MM.1S (cell line): ENCODE results near the gene FOXL1.

ENCODE experiments used
- DNase-seq: peaks from one replicate; pipeline ENCODE4 v3.0.0-alpha.2; 2015
- H2AFZ ChIP-seq: fragments of 300-600 bp; sonication (generic); 2 replicates; pipeline ENCODE4 v1.6.0; 2016; ENCODE audit warnings: antibody characterized with exemption, low read length
- H3F3A ChIP-seq: fragments of 300-600 bp; sonication (generic); 2 replicates; pipeline ENCODE4 v1.6.1; 2016; ENCODE audit warnings: mild to moderate bottlenecking, antibody characterized with exemption, low read length, moderate library complexity, mixed read lengths; ENCODE audit not compliant: insufficient read depth
- H3K27ac ChIP-seq: fragments of 300-600 bp; sonication (generic); 2 replicates; pipeline ENCODE4 v1.5.1; 2016; ENCODE audit warnings: mild to moderate bottlenecking, low read length
- H3K27me3 ChIP-seq: fragments of 300-600 bp; sonication (generic); replicated peaks from 2 replicates; pipeline ENCODE4 v1.6.0; 2016; ENCODE audit warnings: low read length; ENCODE audit not compliant: insufficient read depth
- H3K36me3 ChIP-seq: fragments of 300-600 bp; sonication (generic); replicated peaks from 2 replicates; pipeline ENCODE4 v1.6.1; 2016; ENCODE audit warnings: mild to moderate bottlenecking, low read length, mixed read lengths; ENCODE audit not compliant: insufficient read depth
- H3K4me1 ChIP-seq: fragments of 300-600 bp; sonication (generic); 2 replicates; pipeline ENCODE4 v1.6.1; 2016; ENCODE audit warnings: low read length, mixed read lengths
- H3K4me2 ChIP-seq: fragments of 300-600 bp; sonication (generic); 2 replicates; pipeline ENCODE4 v1.6.0; 2016; ENCODE audit warnings: low read depth, low read length
- H3K4me3 ChIP-seq: fragments of 300-600 bp; sonication (generic); 2 replicates; pipeline ENCODE4 v1.5.1; 2016; ENCODE audit warnings: low read length, mixed read lengths
- H3K79me2 ChIP-seq: fragments of 300-600 bp; sonication (generic); 2 replicates; pipeline ENCODE4 v1.6.1; 2016; ENCODE audit warnings: mixed run types, low read length, mixed read lengths
- H3K9ac ChIP-seq: fragments of 300-600 bp; sonication (generic); 2 replicates; pipeline ENCODE4 v1.6.1; 2016; ENCODE audit warnings: low read length, mixed read lengths
- H3K9me2 ChIP-seq: fragments of 300-600 bp; sonication (generic); replicated peaks from 2 replicates; pipeline ENCODE4 v1.6.1; 2016; ENCODE audit warnings: mild to moderate bottlenecking, low read length, mixed read lengths; ENCODE audit not compliant: insufficient read depth
- H3K9me3 ChIP-seq: fragments of 300-600 bp; sonication (generic); replicated peaks from 2 replicates; pipeline ENCODE4 v1.6.1; 2016; ENCODE audit warnings: mild to moderate bottlenecking, low read length, mixed read lengths; ENCODE audit not compliant: insufficient read depth
- H4K20me1 ChIP-seq: fragments of 300-600 bp; sonication (generic); 2 replicates; pipeline ENCODE4 v1.6.1; 2016; ENCODE audit warnings: mild to moderate bottlenecking, low read length, moderate library complexity, mixed read lengths; ENCODE audit not compliant: insufficient read depth
- EZH2 ChIP-seq: fragments of 300-600 bp; sonication (generic); optimal IDR thresholded peaks from 2 replicates; pipeline ENCODE3; 2017; ENCODE audit warnings: low read depth, mild to moderate bottlenecking, antibody characterized with exemption, low read length, mixed read lengths
- EZH2phosphoT487 ChIP-seq: fragments of 300-600 bp; sonication (generic); IDR thresholded peaks from 2 replicates; pipeline ENCODE4 v1.6.1; 2018; ENCODE audit warnings: antibody characterized with exemption, low read length
- TF ChIP-seq, protein P1 (sequence below): fragments of 300-600 bp; sonication (generic); IDR thresholded peaks from 2 replicates; pipeline ENCODE4 v1.5.1; 2016; ENCODE audit warnings: antibody characterized with exemption, low read length, mixed read lengths

Gene FOXL1

GRCh38 chr16:86541560-86541959, 36.8 kb upstream of the FOXL1 start:
- H3K36me3 ChIP-seq, result no peaks in the 10 kb centered on the region
- no peaks in the 10 kb centered on the region for H3K79me2 ChIP-seq
- no peaks in the 10 kb centered on the region for H3K27me3 ChIP-seq
- H3K9me2 ChIP-seq, result no peaks in the 10 kb centered on the region
- H3K27ac ChIP-seq, result no peak overlapping the region
- no peak for DNase-seq
- H2AFZ ChIP-seq, result no peak overlapping the region
- no peaks in the 10 kb centered on the region for H3K9me3 ChIP-seq
- H3F3A ChIP-seq, result no peaks in the 10 kb centered on the region
- TF ChIP-seq, protein P1, sequence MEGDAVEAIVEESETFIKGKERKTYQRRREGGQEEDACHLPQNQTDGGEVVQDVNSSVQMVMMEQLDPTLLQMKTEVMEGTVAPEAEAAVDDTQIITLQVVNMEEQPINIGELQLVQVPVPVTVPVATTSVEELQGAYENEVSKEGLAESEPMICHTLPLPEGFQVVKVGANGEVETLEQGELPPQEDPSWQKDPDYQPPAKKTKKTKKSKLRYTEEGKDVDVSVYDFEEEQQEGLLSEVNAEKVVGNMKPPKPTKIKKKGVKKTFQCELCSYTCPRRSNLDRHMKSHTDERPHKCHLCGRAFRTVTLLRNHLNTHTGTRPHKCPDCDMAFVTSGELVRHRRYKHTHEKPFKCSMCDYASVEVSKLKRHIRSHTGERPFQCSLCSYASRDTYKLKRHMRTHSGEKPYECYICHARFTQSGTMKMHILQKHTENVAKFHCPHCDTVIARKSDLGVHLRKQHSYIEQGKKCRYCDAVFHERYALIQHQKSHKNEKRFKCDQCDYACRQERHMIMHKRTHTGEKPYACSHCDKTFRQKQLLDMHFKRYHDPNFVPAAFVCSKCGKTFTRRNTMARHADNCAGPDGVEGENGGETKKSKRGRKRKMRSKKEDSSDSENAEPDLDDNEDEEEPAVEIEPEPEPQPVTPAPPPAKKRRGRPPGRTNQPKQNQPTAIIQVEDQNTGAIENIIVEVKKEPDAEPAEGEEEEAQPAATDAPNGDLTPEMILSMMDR, result no peak
- no peak for TF ChIP-seq EZH2phosphoT487
- TF ChIP-seq EZH2, result no peak
- no peak overlapping the region for H3K4me2 ChIP-seq
- no peak overlapping the region for H3K4me3 ChIP-seq
- H3K4me1 ChIP-seq, result no peaks in the 10 kb centered on the region
- no peaks in the 10 kb centered on the region for H4K20me1 ChIP-seq
- no peak overlapping the region for H3K9ac ChIP-seq

- H3K4me2 ChIP-seq, result no peak overlapping the region
- H3K9me2 ChIP-seq, result no peaks in the 10 kb centered on the region
- no peaks in the 10 kb centered on the region for H3K79me2 ChIP-seq
- no peaks in the 10 kb centered on the region for H3K27me3 ChIP-seq
- H3K27ac ChIP-seq, result no peak overlapping the region
- H2AFZ ChIP-seq, result no peak overlapping the region
- H3K36me3 ChIP-seq, result no peaks in the 10 kb centered on the region
- no peaks in the 10 kb centered on the region for H4K20me1 ChIP-seq
- TF ChIP-seq EZH2phosphoT487 (no peak), EZH2 (no peak)
- TF ChIP-seq, protein P1, result no peak
- H3K9me3 ChIP-seq, result no peaks in the 10 kb centered on the region
- no peak overlapping the region for H3K4me3 ChIP-seq
- no peaks in the 10 kb centered on the region for H3F3A ChIP-seq
- no peak overlapping the region for H3K9ac ChIP-seq
- no peak for DNase-seq
- no peaks in the 10 kb centered on the region for H3K4me1 ChIP-seq
Measured at GRCh38 chr16:86542756-86543750, 35.3 kb upstream of the FOXL1 start.

GRCh38 chr16:86545481-86545880, 32.9 kb upstream of the FOXL1 start:
- Histone ChIP-seq H3K27me3 (no peaks in the 10 kb centered on the region), H3F3A (no peaks in the 10 kb centered on the region), H3K79me2 (no peaks in the 10 kb centered on the region), H3K4me2 (no peak overlapping the region), H3K9me3 (no peaks in the 10 kb centered on the region), H3K36me3 (no peaks in the 10 kb centered on the region), H2AFZ (no peak overlapping the region), H3K9me2 (no peaks in the 10 kb centered on the region), H3K4me1 (no peaks in the 10 kb centered on the region), H4K20me1 (no peaks in the 10 kb centered on the region), H3K27ac (no peak overlapping the region), H3K9ac (no peak overlapping the region), H3K4me3 (no peak overlapping the region)
- TF ChIP-seq EZH2 (no peak), EZH2phosphoT487 (no peak)
- TF ChIP-seq, protein P1, result no peak
- no peak for DNase-seq
